ENCODE results near the gene PACSIN3.

The PACSIN3 gene

DNA sequence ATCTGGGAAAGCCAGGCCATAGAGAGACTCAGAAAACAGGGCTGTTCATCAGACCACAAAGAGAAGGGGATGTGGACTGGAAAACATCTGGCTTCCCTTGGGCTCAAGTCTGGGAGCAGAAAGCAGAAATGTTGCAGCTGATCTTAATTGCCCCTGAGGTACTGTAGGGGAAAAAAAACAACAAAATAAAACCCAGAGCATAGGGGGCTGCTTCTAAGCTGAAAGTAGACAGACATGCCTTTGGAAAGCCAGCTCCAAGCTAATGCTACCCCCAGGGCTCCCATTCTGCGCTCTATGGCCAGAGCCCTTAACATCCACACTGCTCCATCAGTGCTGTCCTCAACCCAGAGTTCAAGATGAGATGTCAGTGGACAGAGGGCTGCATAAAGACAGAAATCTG is 2.0 kb upstream of the PACSIN3 start:
- Histone ChIP-seq H3K9me3 (ENCODE audit: control insufficient read depth, low read length) (no peaks in the 10 kb centered on the region), H3K36me3 (ENCODE audit: control insufficient read depth, insufficient read depth, low read length) (no peaks in the 10 kb centered on the region), H3K4me3 (ENCODE audit: low read depth, low read length) (no peak overlapping the region), H3K9ac (no peak overlapping the region), H3K4me1 (peaks cover 5% of the 10 kb centered on the region), H3K4me2 (ENCODE audit: low read length) (no peak overlapping the region), H2AFZ (no peak overlapping the region), H3K79me2 (no peaks in the 10 kb centered on the region), H3K27ac (peak overlapping the region; percentile 66), H3K27me3 (ENCODE audit: control insufficient read depth, insufficient read depth, low read length) (no peaks in the 10 kb centered on the region)
- TF ChIP-seq, protein P1, sequence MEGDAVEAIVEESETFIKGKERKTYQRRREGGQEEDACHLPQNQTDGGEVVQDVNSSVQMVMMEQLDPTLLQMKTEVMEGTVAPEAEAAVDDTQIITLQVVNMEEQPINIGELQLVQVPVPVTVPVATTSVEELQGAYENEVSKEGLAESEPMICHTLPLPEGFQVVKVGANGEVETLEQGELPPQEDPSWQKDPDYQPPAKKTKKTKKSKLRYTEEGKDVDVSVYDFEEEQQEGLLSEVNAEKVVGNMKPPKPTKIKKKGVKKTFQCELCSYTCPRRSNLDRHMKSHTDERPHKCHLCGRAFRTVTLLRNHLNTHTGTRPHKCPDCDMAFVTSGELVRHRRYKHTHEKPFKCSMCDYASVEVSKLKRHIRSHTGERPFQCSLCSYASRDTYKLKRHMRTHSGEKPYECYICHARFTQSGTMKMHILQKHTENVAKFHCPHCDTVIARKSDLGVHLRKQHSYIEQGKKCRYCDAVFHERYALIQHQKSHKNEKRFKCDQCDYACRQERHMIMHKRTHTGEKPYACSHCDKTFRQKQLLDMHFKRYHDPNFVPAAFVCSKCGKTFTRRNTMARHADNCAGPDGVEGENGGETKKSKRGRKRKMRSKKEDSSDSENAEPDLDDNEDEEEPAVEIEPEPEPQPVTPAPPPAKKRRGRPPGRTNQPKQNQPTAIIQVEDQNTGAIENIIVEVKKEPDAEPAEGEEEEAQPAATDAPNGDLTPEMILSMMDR (IDR thresholded peaks at IDR 0.05), result no peak

DNA sequence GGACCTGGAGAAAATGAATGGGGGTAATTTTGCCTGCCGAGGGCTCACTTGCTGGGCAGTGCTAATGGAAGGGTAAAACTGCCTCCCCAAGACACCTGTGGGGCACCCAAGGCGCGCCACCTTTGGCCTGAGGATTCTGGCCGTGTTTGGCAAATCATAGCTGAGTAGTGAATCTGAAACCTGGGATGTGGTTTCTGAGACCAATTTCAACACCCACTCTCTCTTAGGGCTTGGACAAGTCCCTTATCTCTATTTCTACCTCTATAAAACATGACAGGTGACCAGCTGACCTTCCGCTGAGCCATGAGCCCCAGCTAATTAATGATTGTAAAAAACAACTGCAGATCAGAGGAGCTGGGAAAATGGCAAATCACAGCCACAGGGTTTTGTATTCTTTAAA is 1.5 kb upstream of the PACSIN3 start:
- no peaks in the 10 kb centered on the region for H3K27me3 ChIP-seq (ENCODE audit: control insufficient read depth, insufficient read depth, low read length)
- no peaks in the 10 kb centered on the region for H3K36me3 ChIP-seq (ENCODE audit: control insufficient read depth, insufficient read depth, low read length)
- TF ChIP-seq, protein P1 (IDR thresholded peaks at IDR 0.05), result no peak
- no peaks in the 10 kb centered on the region for H3K9me3 ChIP-seq (ENCODE audit: control insufficient read depth, low read length)
- H3K4me3 ChIP-seq (ENCODE audit: low read depth, low read length), result peak overlapping the region; percentile 53
- peak overlapping the region; percentile 75 for H3K4me2 ChIP-seq (ENCODE audit: low read length)
- peak overlapping the region; percentile 70 for H2AFZ ChIP-seq
- peak overlapping the region; percentile 66 for H3K27ac ChIP-seq
- peaks cover 5% of the 10 kb centered on the region for H3K4me1 ChIP-seq
- H3K79me2 ChIP-seq, result no peaks in the 10 kb centered on the region
- H3K9ac ChIP-seq, result no peak overlapping the region

DNA sequence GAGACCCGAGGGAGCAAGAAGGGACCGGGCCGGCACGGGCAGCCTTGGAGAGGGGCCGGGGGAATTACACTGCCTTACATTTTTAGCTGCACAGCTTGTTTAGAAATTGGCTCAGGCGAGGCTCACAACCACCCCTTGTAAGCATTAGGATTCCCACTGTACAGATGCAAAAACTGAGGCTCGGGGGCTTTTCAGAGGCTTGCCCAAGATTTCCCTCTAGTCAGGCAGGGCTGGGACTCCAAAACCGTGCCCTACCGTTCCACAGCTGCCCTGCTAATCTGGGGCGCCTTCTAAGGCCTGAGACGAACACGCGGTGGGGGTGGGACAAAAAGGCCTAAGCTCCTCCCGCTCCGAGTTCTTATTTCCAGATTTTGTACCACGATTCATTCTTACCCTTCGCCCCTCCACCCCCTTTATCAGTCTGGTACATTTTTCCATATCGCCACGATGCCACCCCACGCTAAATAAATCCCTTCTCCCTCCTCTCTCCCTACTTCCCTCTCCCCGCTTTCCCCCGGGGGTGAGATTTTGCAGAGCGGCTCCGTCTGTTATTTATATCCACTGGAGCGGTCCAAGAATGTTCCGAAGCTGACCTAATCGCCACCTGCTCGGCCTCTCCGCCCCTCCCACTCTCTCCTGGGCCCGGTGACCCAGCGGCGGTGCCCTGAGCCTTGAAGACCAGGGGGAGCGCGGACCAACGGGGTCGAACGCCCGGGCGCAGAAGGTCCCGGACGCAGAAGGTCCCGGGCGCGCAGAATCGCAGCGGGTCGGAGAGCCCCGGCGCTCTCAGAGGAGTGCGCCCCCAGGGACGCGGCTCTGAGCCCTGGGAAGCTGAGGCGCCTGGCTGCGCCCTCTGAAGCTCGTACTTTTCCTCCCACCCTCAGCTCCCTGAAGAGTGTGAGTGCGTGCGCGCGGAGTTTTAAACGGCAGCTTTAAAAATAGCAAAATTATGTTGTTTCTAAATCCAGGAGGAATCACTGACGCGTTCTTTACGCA is 764 bp upstream of the PACSIN3 start:
- H3K9ac ChIP-seq, result no peak overlapping the region
- peak overlapping the region; percentile 66 for H3K27ac ChIP-seq

DNA sequence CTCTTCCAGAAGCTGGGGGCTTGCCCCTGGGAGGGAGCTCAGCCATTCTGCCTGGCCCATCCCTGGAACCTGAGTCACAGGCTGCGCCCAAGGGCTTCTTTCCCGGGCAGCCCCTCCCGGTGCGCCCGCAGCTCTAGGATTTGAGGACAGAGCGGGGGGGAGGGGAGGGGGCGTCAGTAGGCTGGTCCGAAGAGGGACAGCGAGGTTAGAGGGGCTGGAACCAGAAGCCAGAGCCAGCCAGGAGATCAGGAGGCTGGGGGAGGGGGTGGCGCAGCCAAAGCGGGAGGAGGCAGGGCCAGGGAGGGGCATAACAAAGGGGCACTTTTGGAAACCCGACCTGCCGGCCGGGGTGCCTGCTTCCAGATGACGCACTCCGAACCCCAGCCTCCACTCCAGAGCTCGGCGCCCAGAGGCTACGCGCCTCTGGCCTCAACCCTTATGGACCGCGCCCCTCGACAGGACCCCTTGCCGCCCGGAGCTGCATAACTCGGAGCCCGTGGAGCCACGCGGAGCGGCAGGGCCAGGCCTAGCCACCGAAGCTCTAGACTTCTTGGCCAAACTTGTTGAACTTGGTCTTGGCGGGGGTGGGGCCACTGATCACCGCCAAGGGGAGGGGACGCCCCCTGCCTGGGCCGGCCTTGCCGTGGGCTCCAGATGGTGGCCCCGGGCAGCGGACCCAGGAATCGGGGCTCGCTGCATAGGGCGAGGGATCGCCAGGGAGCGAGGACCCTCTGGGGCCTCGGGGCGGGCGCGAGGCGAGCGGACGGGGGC is 744 bp downstream of the PACSIN3 start:
- TF ChIP-seq, protein P1 (IDR thresholded peaks at IDR 0.05), result no peak

More for the DNA sequence above, 764 bp upstream of the PACSIN3 start:
- H3K4me2 ChIP-seq (ENCODE audit: low read length), result peak overlapping the region; percentile 75
- H3K4me1 ChIP-seq, result peaks cover 5% of the 10 kb centered on the region
- H3K36me3 ChIP-seq (ENCODE audit: control insufficient read depth, insufficient read depth, low read length), result no peaks in the 10 kb centered on the region
- TF ChIP-seq, protein P1 (IDR thresholded peaks at IDR 0.05), result no peak
- no peaks in the 10 kb centered on the region for H3K27me3 ChIP-seq (ENCODE audit: control insufficient read depth, insufficient read depth, low read length)
- peak overlapping the region; percentile 53 for H3K4me3 ChIP-seq (ENCODE audit: low read depth, low read length)
- no peaks in the 10 kb centered on the region for H3K79me2 ChIP-seq
- H2AFZ ChIP-seq, result peak overlapping the region; percentile 70
- H3K9me3 ChIP-seq (ENCODE audit: control insufficient read depth, low read length), result no peaks in the 10 kb centered on the region

More for the DNA sequence above, 744 bp downstream of the PACSIN3 start:
- Histone ChIP-seq H3K4me2 (ENCODE audit: low read length) (peak overlapping the region; percentile 81), H3K79me2 (no peaks in the 10 kb centered on the region), H2AFZ (peak overlapping the region; percentile 81), H3K4me3 (ENCODE audit: low read depth, low read length) (peak overlapping the region; percentile 59), H3K27me3 (ENCODE audit: control insufficient read depth, insufficient read depth, low read length) (no peaks in the 10 kb centered on the region), H3K9ac (no peak overlapping the region), H3K36me3 (ENCODE audit: control insufficient read depth, insufficient read depth, low read length) (no peaks in the 10 kb centered on the region), H3K9me3 (ENCODE audit: control insufficient read depth, low read length) (no peaks in the 10 kb centered on the region), H3K4me1 (peaks cover 5% of the 10 kb centered on the region), H3K27ac (no peak overlapping the region)

Measured in parathyroid adenoma (tissue), 2 donors.